ENCODE measurements around the gene NNAT.

- no peak for TF ChIP-seq POLR2A (IDR thresholded peaks at IDR 0.05)
- TF ChIP-seq, protein P1, sequence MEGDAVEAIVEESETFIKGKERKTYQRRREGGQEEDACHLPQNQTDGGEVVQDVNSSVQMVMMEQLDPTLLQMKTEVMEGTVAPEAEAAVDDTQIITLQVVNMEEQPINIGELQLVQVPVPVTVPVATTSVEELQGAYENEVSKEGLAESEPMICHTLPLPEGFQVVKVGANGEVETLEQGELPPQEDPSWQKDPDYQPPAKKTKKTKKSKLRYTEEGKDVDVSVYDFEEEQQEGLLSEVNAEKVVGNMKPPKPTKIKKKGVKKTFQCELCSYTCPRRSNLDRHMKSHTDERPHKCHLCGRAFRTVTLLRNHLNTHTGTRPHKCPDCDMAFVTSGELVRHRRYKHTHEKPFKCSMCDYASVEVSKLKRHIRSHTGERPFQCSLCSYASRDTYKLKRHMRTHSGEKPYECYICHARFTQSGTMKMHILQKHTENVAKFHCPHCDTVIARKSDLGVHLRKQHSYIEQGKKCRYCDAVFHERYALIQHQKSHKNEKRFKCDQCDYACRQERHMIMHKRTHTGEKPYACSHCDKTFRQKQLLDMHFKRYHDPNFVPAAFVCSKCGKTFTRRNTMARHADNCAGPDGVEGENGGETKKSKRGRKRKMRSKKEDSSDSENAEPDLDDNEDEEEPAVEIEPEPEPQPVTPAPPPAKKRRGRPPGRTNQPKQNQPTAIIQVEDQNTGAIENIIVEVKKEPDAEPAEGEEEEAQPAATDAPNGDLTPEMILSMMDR (IDR thresholded peaks at IDR 0.05), result no peak
Measured at GRCh38 chr20:37526839-37527637, 6.0 kb downstream of the NNAT start.

Measured in Peyer's patch (tissue), 4 donors.